Measurements from ENCODE around the gene MPHOSPH6.
"Not testable (repeated sequence)": the region's sequence is repeated elsewhere in the genome, so short reads cannot be mapped to it uniquely, and the experiment has no call there.

The MPHOSPH6 gene

GRCh38 chr16:82152641-82153112 lies 17.3 kb downstream of the MPHOSPH6 start:
- no peak for DNase-seq (ENCODE audit: low read depth)
- TF ChIP-seq CTCF (IDR thresholded peaks at IDR 0.05; ENCODE audit: low read depth, low read length, missing control alignments) = no peak
- no peak overlapping the region for H3K4me3 ChIP-seq (ENCODE audit: low read depth, low read length)

- TF ChIP-seq CTCF (IDR thresholded peaks at IDR 0.05; ENCODE audit: low read depth, low read length, missing control alignments) = no peak
- no peak overlapping the region for H3K4me3 ChIP-seq (ENCODE audit: low read depth, low read length)
- DNase-seq (ENCODE audit: low read depth) = no peak
Measured at GRCh38 chr16:82152196-82152595, 17.8 kb downstream of the MPHOSPH6 start.

GRCh38 chr16:82150549-82150948 lies 19.5 kb downstream of the MPHOSPH6 start:
- no peak for TF ChIP-seq CTCF (IDR thresholded peaks at IDR 0.05; ENCODE audit: low read depth, low read length, missing control alignments)
- no peak for DNase-seq (ENCODE audit: low read depth)
- no peak overlapping the region for H3K4me3 ChIP-seq (ENCODE audit: low read depth, low read length)

GRCh38 chr16:82149536-82149935 lies 20.5 kb downstream of the MPHOSPH6 start:
- H3K4me3 ChIP-seq (ENCODE audit: low read depth, low read length) = no peak overlapping the region
- no peak for TF ChIP-seq CTCF (IDR thresholded peaks at IDR 0.05; ENCODE audit: low read depth, low read length, missing control alignments)
- DNase-seq (ENCODE audit: low read depth) = no peak

- no peak for TF ChIP-seq CTCF (IDR thresholded peaks at IDR 0.05; ENCODE audit: low read depth, low read length, missing control alignments)
- no peak overlapping the region for H3K4me3 ChIP-seq (ENCODE audit: low read depth, low read length)
- no peak for DNase-seq (ENCODE audit: low read depth)
Measured at GRCh38 chr16:82147546-82147945, 22.5 kb downstream of the MPHOSPH6 start.

GRCh38 chr16:82146957-82147356 lies 23.1 kb downstream of the MPHOSPH6 start:
- DNase-seq (ENCODE audit: low read depth) = no peak
- no peak for TF ChIP-seq CTCF (IDR thresholded peaks at IDR 0.05; ENCODE audit: low read depth, low read length, missing control alignments)
- H3K4me3 ChIP-seq (ENCODE audit: low read depth, low read length) = no peak overlapping the region

- no peak overlapping the region for H3K4me3 ChIP-seq (ENCODE audit: low read depth, low read length)
- DNase-seq (ENCODE audit: low read depth) = no peak
- no peak for TF ChIP-seq CTCF (IDR thresholded peaks at IDR 0.05; ENCODE audit: low read depth, low read length, missing control alignments)
Measured at GRCh38 chr16:82146556-82146955, 23.5 kb downstream of the MPHOSPH6 start.

GRCh38 chr16:82139286-82139571 lies 30.8 kb downstream of the MPHOSPH6 start:
- not testable (repeated sequence) for H3K4me3 ChIP-seq (ENCODE audit: low read depth, low read length); DNase-seq (ENCODE audit: low read depth)
